Ishikawa (cell line): ENCODE data around the gene NDUFA11.

Source experiments
- CEBPB ChIP-seq: IDR thresholded peaks from 2 replicates; pipeline ENCODE4 v1.6.1; 2012
- CREB1 ChIP-seq: IDR thresholded peaks from 2 replicates; pipeline ENCODE4 v1.6.1; 2012; ENCODE audit warnings: low read depth
- EGR1 ChIP-seq: IDR thresholded peaks from 2 replicates; pipeline ENCODE4 v1.6.1; 2012
- EP300 ChIP-seq: IDR thresholded peaks from 2 replicates; pipeline ENCODE4 v1.6.1; 2012; ENCODE audit warnings: borderline replicate concordance
- FOXM1 ChIP-seq: IDR thresholded peaks from 2 replicates; pipeline ENCODE4 v1.6.1; 2012; ENCODE audit warnings: low read depth, borderline replicate concordance
- MAX ChIP-seq: IDR thresholded peaks from 2 replicates; pipeline ENCODE4 v1.6.1; 2012
- NFIC ChIP-seq: IDR thresholded peaks from 2 replicates; pipeline ENCODE4 v1.6.1; 2012
- RAD21 ChIP-seq: IDR thresholded peaks from 2 replicates; pipeline ENCODE4 v1.6.1; 2012; ENCODE audit warnings: low read depth
- TAF1 ChIP-seq: IDR thresholded peaks from 2 replicates; pipeline ENCODE4 v1.6.1; 2012; ENCODE audit warnings: low read depth, mild to moderate bottlenecking
- TCF12 ChIP-seq: IDR thresholded peaks from 2 replicates; pipeline ENCODE4 v1.6.1; 2012; ENCODE audit warnings: low read depth
- USF1 ChIP-seq: IDR thresholded peaks from 2 replicates; pipeline ENCODE4 v1.6.1; 2012
- YY1 ChIP-seq: IDR thresholded peaks from 2 replicates; pipeline ENCODE4 v1.6.1; 2012; ENCODE audit warnings: low read depth
- ZBTB7A ChIP-seq: IDR thresholded peaks from 2 replicates; pipeline ENCODE4 v1.6.1; 2012; ENCODE audit warnings: low read depth
- TF ChIP-seq, protein P1 (sequence below): IDR thresholded peaks from 2 replicates; pipeline ENCODE4 v1.6.1; 2012; ENCODE audit warnings: low read depth, mild to moderate bottlenecking

DNA sequence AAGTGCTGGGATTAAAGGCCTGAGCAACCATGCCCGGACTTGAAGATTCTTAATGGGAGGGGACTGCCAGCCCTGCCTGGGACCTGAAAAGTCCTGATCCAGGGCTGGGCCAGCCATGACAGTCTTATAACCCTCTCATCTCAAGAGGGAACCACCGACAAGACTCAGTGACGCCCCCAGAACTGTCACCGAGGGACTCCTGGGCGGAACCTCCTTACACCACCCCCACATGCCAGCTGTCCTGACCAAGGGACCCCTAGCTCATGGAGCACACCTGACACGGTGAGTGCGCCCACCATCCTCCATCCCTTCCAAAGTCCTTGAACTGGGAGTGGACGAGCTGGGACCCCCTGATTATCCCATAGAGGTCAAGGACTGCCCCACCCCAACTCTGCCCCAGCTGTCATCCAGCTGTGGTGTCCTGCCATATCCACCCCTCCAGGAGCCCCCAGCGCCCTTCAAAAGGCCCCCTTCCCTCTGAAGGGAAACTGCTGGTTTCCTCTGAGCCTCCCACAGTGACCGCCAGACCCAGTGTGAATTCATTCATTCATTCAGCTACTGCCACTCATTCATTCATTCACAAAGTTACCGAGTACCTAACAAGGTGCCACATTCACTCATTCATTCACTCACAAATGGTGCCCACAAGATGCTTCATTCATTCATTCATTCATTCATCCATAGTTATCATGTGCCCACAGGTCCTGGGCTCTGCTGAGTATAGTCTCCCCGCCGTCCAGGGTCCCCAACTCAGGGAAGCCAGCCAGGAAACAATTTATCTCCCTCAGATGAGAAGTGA lies 3.7 kb downstream of the NDUFA11 start:
- TF ChIP-seq CREB1 = no peak
- no peak for TF ChIP-seq NFIC
- no peak for TF ChIP-seq MAX
- TF ChIP-seq, protein P1, sequence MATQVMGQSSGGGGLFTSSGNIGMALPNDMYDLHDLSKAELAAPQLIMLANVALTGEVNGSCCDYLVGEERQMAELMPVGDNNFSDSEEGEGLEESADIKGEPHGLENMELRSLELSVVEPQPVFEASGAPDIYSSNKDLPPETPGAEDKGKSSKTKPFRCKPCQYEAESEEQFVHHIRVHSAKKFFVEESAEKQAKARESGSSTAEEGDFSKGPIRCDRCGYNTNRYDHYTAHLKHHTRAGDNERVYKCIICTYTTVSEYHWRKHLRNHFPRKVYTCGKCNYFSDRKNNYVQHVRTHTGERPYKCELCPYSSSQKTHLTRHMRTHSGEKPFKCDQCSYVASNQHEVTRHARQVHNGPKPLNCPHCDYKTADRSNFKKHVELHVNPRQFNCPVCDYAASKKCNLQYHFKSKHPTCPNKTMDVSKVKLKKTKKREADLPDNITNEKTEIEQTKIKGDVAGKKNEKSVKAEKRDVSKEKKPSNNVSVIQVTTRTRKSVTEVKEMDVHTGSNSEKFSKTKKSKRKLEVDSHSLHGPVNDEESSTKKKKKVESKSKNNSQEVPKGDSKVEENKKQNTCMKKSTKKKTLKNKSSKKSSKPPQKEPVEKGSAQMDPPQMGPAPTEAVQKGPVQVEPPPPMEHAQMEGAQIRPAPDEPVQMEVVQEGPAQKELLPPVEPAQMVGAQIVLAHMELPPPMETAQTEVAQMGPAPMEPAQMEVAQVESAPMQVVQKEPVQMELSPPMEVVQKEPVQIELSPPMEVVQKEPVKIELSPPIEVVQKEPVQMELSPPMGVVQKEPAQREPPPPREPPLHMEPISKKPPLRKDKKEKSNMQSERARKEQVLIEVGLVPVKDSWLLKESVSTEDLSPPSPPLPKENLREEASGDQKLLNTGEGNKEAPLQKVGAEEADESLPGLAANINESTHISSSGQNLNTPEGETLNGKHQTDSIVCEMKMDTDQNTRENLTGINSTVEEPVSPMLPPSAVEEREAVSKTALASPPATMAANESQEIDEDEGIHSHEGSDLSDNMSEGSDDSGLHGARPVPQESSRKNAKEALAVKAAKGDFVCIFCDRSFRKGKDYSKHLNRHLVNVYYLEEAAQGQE = no peak
- TF ChIP-seq CEBPB = no peak
- no peak for TF ChIP-seq TAF1
- TF ChIP-seq YY1 = no peak
- TF ChIP-seq RAD21 = no peak
- TF ChIP-seq EGR1 = no peak
- no peak for TF ChIP-seq EP300
- TF ChIP-seq ZBTB7A = no peak
- no peak for TF ChIP-seq TCF12
- TF ChIP-seq USF1 = no peak
- TF ChIP-seq FOXM1 = no peak
